Upper lobe of left lung (tissue), 4 donors: ENCODE data around the gene FNDC3B.

Experiments
- CTCF ChIP-seq, 6 experiments: fragments of 450-650 bp in 4 of 6; fragments of 200-600 bp in 2 of 6; sonication (generic) in 2 of 6; IDR thresholded peaks; one replicate each; pipeline ENCODE4 v1.5.1; 2016 to 2019; ENCODE audit warnings: antibody characterized with exemption in 6 of 6
- EP300 ChIP-seq, 4 donors: sonication (generic); formaldehyde crosslinking; IDR thresholded peaks; one replicate each; pipeline ENCODE4 v1.5.1; 2017; ENCODE audit warnings: antibody characterized with exemption in 4 of 4, control low read depth in 2 of 4
- POLR2A ChIP-seq, 4 donors: fragments of 450-650 bp; IDR thresholded peaks; one replicate each; pipeline ENCODE4 v1.5.1; 2016 to 2017; ENCODE audit warnings: antibody characterized with exemption in 4 of 4, mild to moderate bottlenecking in 2 of 4
- POLR2AphosphoS5 ChIP-seq, 2 donors: sonication (generic); formaldehyde crosslinking; IDR thresholded peaks; one replicate each; pipeline ENCODE4 v1.5.1; 2017; ENCODE audit warnings: antibody characterized with exemption in 2 of 2

- TF ChIP-seq CTCF (IDR thresholded peaks at IDR 0.05) (no peak), POLR2A (IDR thresholded peaks at IDR 0.05) (no peak), POLR2AphosphoS5 (IDR thresholded peaks at IDR 0.05) (no peak), EP300 (IDR thresholded peaks at IDR 0.05) (no peak)
These were observed 151.6 kb downstream of the FNDC3B start for GRCh38 chr3:172190980-172191379.
